Measurements from ENCODE around the gene GNAS.

DNA sequence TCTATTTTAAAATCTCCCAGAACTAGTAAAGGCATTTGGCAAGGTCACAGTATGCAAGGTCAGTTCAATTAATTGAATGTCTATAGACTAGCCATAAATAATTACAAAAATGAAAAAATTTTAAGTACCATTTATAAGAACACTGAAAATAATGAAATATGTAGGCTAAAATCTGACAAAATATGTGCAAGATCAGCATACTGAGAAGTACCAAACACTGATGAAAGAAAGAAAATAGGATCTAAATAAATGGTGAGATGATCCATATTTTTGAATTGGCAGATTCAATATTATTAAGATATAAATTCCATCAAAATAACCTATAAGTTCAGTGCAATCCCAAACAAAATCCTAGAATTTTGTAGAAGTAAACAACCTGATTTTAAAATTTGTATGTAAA, 100.5 kb downstream of the GNAS start:
- TF ChIP-seq POLR2A (IDR thresholded peaks at IDR 0.05; ENCODE audit: low read length) (no peak), GATA1 (IDR thresholded peaks at IDR 0.05; ENCODE audit: low read depth, low read length) (no peak)
